ENCODE data around the gene VWCE. TPM values are rescaled to one million over a fixed set of nuclear protein-coding genes. Genes with fewer than 3 reads are reported as not detected.

The VWCE gene
- total RNA-seq, 1 experiment from 2014 or later: 1.1 TPM

- ChIA-PET POLR2A (interaction anchor here (1.2 to 10.7 kb wide), 5 partner anchors 23 to 76 kb away, joined by 3 to 220 read pairs (median 14); partner anchors contain the start of genes CYB561A3, TMEM138 and TMEM216), CTCF (interaction anchor here (0.6 to 10.1 kb wide), 9 partner anchors 7 to 98 kb away, joined by 3 to 439 read pairs (median 24); partner anchors contain the start of genes CYB561A3, TMEM138 and TMEM216)
- TF ChIP-seq CTCF (IDR thresholded peaks at IDR 0.05; ENCODE audit: unreplicated experiment): no peak
- peaks cover 30% of the 10 kb centered on the region for H3K36me3 Mint-ChIP-seq (ENCODE audit: insufficient read depth, unreplicated experiment)
- peaks cover 14% of the 10 kb centered on the region for H3K4me1 Mint-ChIP-seq (ENCODE audit: insufficient read depth, unreplicated experiment)
- intact Hi-C loops (cut with micrococcal nuclease): loop anchor here (10.0 kb wide), 1 partner anchor 83 kb away; no protein-coding TSS in a partner anchor
- no TSS peak for BruUV-seq (replicated peaks)
- no peaks in the 10 kb centered on the region for H3K9me3 Mint-ChIP-seq (ENCODE audit: unreplicated experiment)
- H3K27ac Mint-ChIP-seq (ENCODE audit: low read depth, unreplicated experiment): no peak overlapping the region
- no peaks in the 10 kb centered on the region for H3K27me3 Mint-ChIP-seq (ENCODE audit: insufficient read depth, unreplicated experiment)
- DNase-seq (ENCODE audit: unreplicated experiment): no peak
- no peak overlapping the region for H3K4me3 Mint-ChIP-seq (ENCODE audit: unreplicated experiment)
Measured at GRCh38 chr11:61337706-61338470, 42.8 kb upstream of the VWCE start.

- peak; percentile 92 for TF ChIP-seq CTCF (IDR thresholded peaks at IDR 0.05; ENCODE audit: unreplicated experiment)
- Mint-ChIP-seq H3K36me3 (ENCODE audit: insufficient read depth, unreplicated experiment) (peaks cover 21% of the 10 kb centered on the region), H3K4me3 (ENCODE audit: unreplicated experiment) (no peak overlapping the region), H3K9me3 (ENCODE audit: unreplicated experiment) (no peaks in the 10 kb centered on the region), H3K4me1 (ENCODE audit: insufficient read depth, unreplicated experiment) (peaks cover 20% of the 10 kb centered on the region), H3K27ac (ENCODE audit: low read depth, unreplicated experiment) (no peak overlapping the region), H3K27me3 (ENCODE audit: insufficient read depth, unreplicated experiment) (no peaks in the 10 kb centered on the region)
- peak; percentile 83 for DNase-seq (ENCODE audit: unreplicated experiment)
- CTCF ChIA-PET: interaction anchor here (0.6 to 10.1 kb wide), 42 partner anchors 8 to 327 kb away, joined by 3 to 439 read pairs (median 4); partner anchors contain the start of genes CYB561A3, TMEM138 and TMEM216
- intact Hi-C loops (cut with micrococcal nuclease): loop anchor here (1.0 to 10.0 kb wide), 2 partner anchors 49 to 82 kb away; no protein-coding TSS in a partner anchor
- POLR2A ChIA-PET: interaction anchor here (0.6 to 10.7 kb wide), 20 partner anchors 8 to 1263 kb away, joined by 3 to 220 read pairs (median 5); partner anchors contain the start of genes CPSF7, CYB561A3, SDHAF2 and TMEM138
- BruUV-seq (replicated peaks): no TSS peak
Measured at GRCh38 chr11:61336171-61336935, 41.2 kb upstream of the VWCE start.

GRCh38 chr11:61335355-61335710, 40.2 kb upstream of the VWCE start:
- POLR2A ChIA-PET: interaction anchor here (0.9 to 10.7 kb wide), 11 partner anchors 9 to 111 kb away, joined by 3 to 220 read pairs (median 9); partner anchors contain the start of genes CPSF7, CYB561A3, SDHAF2 and TMEM138
- no peak overlapping the region for H3K27ac Mint-ChIP-seq (ENCODE audit: low read depth, unreplicated experiment)
- intact Hi-C loops (cut with micrococcal nuclease): loop anchor here (10.0 kb wide), 1 partner anchor 81 kb away; no protein-coding TSS in a partner anchor

More at GRCh38 chr11:61335355-61335710, 40.2 kb upstream of the VWCE start:
- H3K4me1 Mint-ChIP-seq (ENCODE audit: insufficient read depth, unreplicated experiment): peaks cover 27% of the 10 kb centered on the region
- peaks cover 28% of the 10 kb centered on the region for H3K36me3 Mint-ChIP-seq (ENCODE audit: insufficient read depth, unreplicated experiment)
- TF ChIP-seq CTCF (IDR thresholded peaks at IDR 0.05; ENCODE audit: unreplicated experiment): no peak
- H3K4me3 Mint-ChIP-seq (ENCODE audit: unreplicated experiment): no peak overlapping the region
- H3K27me3 Mint-ChIP-seq (ENCODE audit: insufficient read depth, unreplicated experiment): no peaks in the 10 kb centered on the region
- no TSS peak for BruUV-seq (replicated peaks)
- no peak for DNase-seq (ENCODE audit: unreplicated experiment)
- CTCF ChIA-PET: interaction anchor here (1.0 to 10.1 kb wide), 20 partner anchors 7 to 303 kb away, joined by 3 to 439 read pairs (median 14); partner anchors contain the start of genes CYB561A3, TMEM138 and TMEM216
- no peaks in the 10 kb centered on the region for H3K9me3 Mint-ChIP-seq (ENCODE audit: unreplicated experiment)

All from MCF 10A (cell line).